Hepatocyte (in vitro differentiated cells): ENCODE results near the gene RNF151. TPM values are rescaled to one million over a fixed set of nuclear protein-coding genes. Genes with fewer than 3 reads are reported as not detected.
A peak's percentile ranks its signal among the peaks of the same experiment; 100 is the strongest.

Experiments
- DNase-seq: peaks from one replicate; pipeline ENCODE4 v3.0.0-alpha.2; 2016; ENCODE audit warnings: low spot score
- H2AFZ ChIP-seq: fragments of 200-600 bp; sonication (generic); 2 replicates; pipeline ENCODE4 v1.6.0; 2016; ENCODE audit warnings: antibody characterized with exemption, mild to moderate bottlenecking
- H3K27ac ChIP-seq: fragments of 200-600 bp; sonication (generic); 2 replicates; pipeline ENCODE4 v1.5.1; 2016; ENCODE audit warnings: mild to moderate bottlenecking
- H3K27me3 ChIP-seq: fragments of 200-600 bp; sonication (generic); 2 replicates; pipeline ENCODE4 v1.6.1; 2016
- H3K36me3 ChIP-seq: fragments of 200-600 bp; sonication (generic); replicated peaks from 2 replicates; pipeline ENCODE4 v1.5.1; 2016; ENCODE audit warnings: low read depth; ENCODE audit not compliant: insufficient read depth
- H3K4me1 ChIP-seq: fragments of 200-600 bp; sonication (generic); 2 replicates; pipeline ENCODE4 v1.5.1; 2016; ENCODE audit warnings: mild to moderate bottlenecking, moderate library complexity; ENCODE audit not compliant: insufficient read depth
- H3K4me2 ChIP-seq: fragments of 200-600 bp; sonication (generic); 2 replicates; pipeline ENCODE4 v1.6.0; 2016
- H3K4me3 ChIP-seq: fragments of 200-600 bp; sonication (generic); 2 replicates; pipeline ENCODE4 v1.5.1; 2016; ENCODE audit warnings: mild to moderate bottlenecking
- H3K79me2 ChIP-seq: fragments of 200-600 bp; sonication (generic); 2 replicates; pipeline ENCODE4 v1.6.0; 2017; ENCODE audit warnings: mild to moderate bottlenecking
- H3K9me2 ChIP-seq: fragments of 200-600 bp; sonication (generic); replicated peaks from 2 replicates; pipeline ENCODE4 v1.6.0; 2017; ENCODE audit warnings: mild to moderate bottlenecking; ENCODE audit not compliant: insufficient read depth
- H3K9me3 ChIP-seq: fragments of 200-600 bp; sonication (generic); 2 replicates; pipeline ENCODE4 v1.5.1; 2016; ENCODE audit warnings: low read depth, mild to moderate bottlenecking
- H4K20me1 ChIP-seq: fragments of 200-600 bp; sonication (generic); 2 replicates; pipeline ENCODE4 v1.6.0; 2016; ENCODE audit warnings: mild to moderate bottlenecking; ENCODE audit not compliant: insufficient read depth, poor library complexity, severe bottlenecking
- CTCF ChIP-seq: fragments of 200-600 bp; sonication (generic); IDR thresholded peaks from 2 replicates; pipeline ENCODE4 v1.5.1; 2016; ENCODE audit warnings: antibody characterized with exemption, mild to moderate bottlenecking; ENCODE audit not compliant: poor library complexity
- EZH2 ChIP-seq: fragments of 200-600 bp; sonication (generic); IDR thresholded peaks from 2 replicates; pipeline ENCODE4 v1.6.1; 2016; ENCODE audit warnings: antibody characterized with exemption, mild to moderate bottlenecking, borderline replicate concordance
- EZH2phosphoT487 ChIP-seq: fragments of 200-600 bp; sonication (generic); IDR thresholded peaks from one replicate; pipeline ENCODE4 v1.6.1; 2018; ENCODE audit warnings: antibody characterized with exemption, mild to moderate bottlenecking, low read depth, moderate library complexity; ENCODE audit not compliant: unreplicated experiment, severe bottlenecking
- WGBS: methylation state at CpG from one replicate; pipeline ENCODE4 v1.1.6; 2016; ENCODE audit warnings: low lambda C conversion rate; ENCODE audit errors: missing lambda C conversion rate; 5-methylcytosine and 5-hydroxymethylcytosine counted together
- polyA plus RNA-seq: library from polyadenylated mRNA; unstranded; fragments of >200 nt; fragmentation: Nextera tagmentation; extraction: Ambion mirVana; gene quantifications from 2 replicates; pipeline ENCODE4 v1.2.1, GENCODE V29; 2016
- total RNA-seq: library from RNA; depleted of rRNA; stranded (reverse); fragments of >200 nt; gene quantifications from 2 replicates; pipeline ENCODE4 v1.2.3, GENCODE V29; 2014

RNF151 gene
- total and polyA plus RNA-seq, 2 experiments from 2014 or later, result not detected

GRCh38 chr16:1992704-1993317 is 26.2 kb downstream of the RNF151 start:
- DNase-seq, result no peak
- Histone ChIP-seq H3K79me2 (no peaks in the 10 kb centered on the region), H3K9me2 (no peaks in the 10 kb centered on the region), H3K9me3 (no peaks in the 10 kb centered on the region), H3K36me3 (no peaks in the 10 kb centered on the region), H4K20me1 (no peaks in the 10 kb centered on the region), H3K4me2 (peak overlapping the region; percentile 82), H3K27ac (no peak overlapping the region), H2AFZ (no peak overlapping the region), H3K4me1 (peaks cover 24% of the 10 kb centered on the region), H3K4me3 (no peak overlapping the region), H3K27me3 (peaks cover 27% of the 10 kb centered on the region)
- no peak for TF ChIP-seq CTCF
- 87% methylated on average over 26 of the region's 50 CpGs for WGBS

- Histone ChIP-seq H2AFZ (no peak overlapping the region), H3K9me3 (no peaks in the 10 kb centered on the region), H3K36me3 (no peaks in the 10 kb centered on the region), H3K27ac (no peak overlapping the region), H3K79me2 (no peaks in the 10 kb centered on the region), H3K4me2 (no peak overlapping the region), H3K4me3 (no peak overlapping the region), H3K27me3 (peaks cover 22% of the 10 kb centered on the region), H3K9me2 (no peaks in the 10 kb centered on the region), H4K20me1 (no peaks in the 10 kb centered on the region), H3K4me1 (peaks cover 28% of the 10 kb centered on the region)
- no peak for DNase-seq
- TF ChIP-seq EZH2 (no peak), EZH2phosphoT487 (no peak), CTCF (no peak)
- WGBS, result 65% methylated on average over 2 of the region's 2 CpGs
Measured at GRCh38 chr16:1993731-1994131, 27.1 kb downstream of the RNF151 start.

- Histone ChIP-seq H3K27ac (peak overlapping the region; percentile 67), H2AFZ (no peak overlapping the region), H3K4me3 (no peak overlapping the region), H3K4me1 (peaks cover 10% of the 10 kb centered on the region), H3K4me2 (no peak overlapping the region), H3K27me3 (no peaks in the 10 kb centered on the region), H4K20me1 (peaks cover under 1% of the 10 kb centered on the region), H3K79me2 (no peaks in the 10 kb centered on the region), H3K9me2 (no peaks in the 10 kb centered on the region), H3K9me3 (no peaks in the 10 kb centered on the region), H3K36me3 (no peaks in the 10 kb centered on the region)
- 86% methylated on average over 25 of the region's 26 CpGs for WGBS
- TF ChIP-seq EZH2phosphoT487 (no peak), EZH2 (no peak), CTCF (no peak)
- no peak for DNase-seq
Measured at GRCh38 chr16:1997494-1998359, 31.1 kb downstream of the RNF151 start.
